Esophagus muscularis mucosa (tissue), 3 donors: ENCODE measurements around the gene KSR1.

Experiments used
- CTCF ChIP-seq, 3 experiments: fragments of 200-600 bp in 2 of 3; fragments of 450-650 bp in 1 of 3; sonication (generic) in 2 of 3; IDR thresholded peaks; one replicate each; pipeline ENCODE4 v1.5.1; 2017 to 2019; ENCODE audit warnings: antibody characterized with exemption in 3 of 3, mild to moderate bottlenecking in 2 of 3, moderate library complexity in 1 of 3
- EP300 ChIP-seq: sonication (generic); formaldehyde crosslinking; IDR thresholded peaks from one replicate; pipeline ENCODE4 v1.6.1; 2017; ENCODE audit warnings: antibody characterized with exemption

- TF ChIP-seq EP300 (no peak), CTCF (IDR thresholded peaks at IDR 0.05) (no peak)
Measured at GRCh38 chr17:27469256-27469655, 13.0 kb downstream of the KSR1 start.
